A549 treated with CpdA at 1 μM for 4 hours (cell line): ENCODE results near the gene ZNF512. TPM values are rescaled to one million over a fixed set of nuclear protein-coding genes. Genes with fewer than 3 reads are reported as not detected.

Experiments used
- total RNA-seq: library from RNA; stranded (reverse); fragments of 200-300 nt; extraction: Qiagen RNA extraction; gene quantifications from 5 replicates; pipeline ENCODE4 v1.2.3, GENCODE V29; 2022; ENCODE audit warnings: low read depth

ZNF512 gene
- 13.6 to 18.2 TPM (median 16.8 TPM) in 5 replicates for total RNA-seq

GRCh38 chr2:27582695-27583389 lies at the start of gene ZNF512:
ZNF512 (plus strand) TSS chr2:27583042; CDS start chr2:27583113, 71 bp downstream.

DNA sequence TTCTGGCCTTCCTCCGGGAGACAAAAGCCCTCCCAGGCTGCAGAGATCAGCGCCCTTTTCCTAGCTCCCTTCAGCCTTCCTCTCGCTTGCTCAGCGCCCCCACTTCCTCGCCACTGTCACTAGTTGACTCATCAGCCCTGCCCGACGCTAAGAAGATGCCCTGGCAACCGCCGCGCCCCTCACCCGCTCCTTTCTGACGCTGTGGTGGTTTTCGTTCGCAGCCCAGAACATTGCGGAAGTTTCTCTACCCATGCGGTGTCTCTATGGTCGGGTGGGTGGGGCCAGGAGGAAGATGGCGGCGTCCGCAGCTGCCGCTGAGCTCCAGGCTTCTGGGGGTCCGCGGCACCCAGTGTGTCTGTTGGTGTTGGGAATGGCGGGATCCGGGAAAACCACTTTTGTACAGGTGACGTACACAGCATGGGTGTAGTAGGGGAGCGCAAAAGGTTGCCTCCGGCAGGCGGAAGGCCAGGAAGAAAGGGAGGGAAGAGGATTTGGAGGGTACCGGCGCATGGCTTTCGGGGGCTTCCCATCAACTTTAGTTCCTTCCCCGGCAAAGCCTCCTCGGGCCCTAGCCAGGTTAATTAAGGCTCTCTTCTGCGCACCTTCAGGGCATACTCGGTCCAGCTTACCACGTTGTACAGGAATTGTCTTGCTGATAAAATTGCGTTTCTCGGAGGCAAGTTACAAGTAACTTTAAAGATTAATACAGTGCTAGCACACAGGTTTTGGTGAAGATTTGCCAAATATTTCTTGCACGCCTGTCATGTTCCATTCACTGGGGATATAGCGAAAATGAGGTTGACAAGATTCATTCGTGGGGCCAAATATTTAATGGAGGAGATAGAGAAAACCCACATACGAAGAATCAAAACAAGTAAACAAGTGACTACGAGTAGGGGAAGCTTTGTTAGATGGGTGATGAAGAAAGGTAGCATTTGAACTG lies 46.2 kb downstream of the ZNF512 start, which contains the start of the genes CCDC121 and GPN1:
Gene CCDC121, minus strand, starts transcription at position 246 of the 943 bp plus-strand sequence. CDS start 1,213 bp downstream, outside the sequence.
Gene GPN1, plus strand, starts transcription at position 284 of the 943 bp plus-strand sequence. Its CDS starts 9 bp downstream, at position 293.

GRCh38 chr2:27663285-27664153 lies 80.7 kb downstream of the ZNF512 start, which contains the start of the genes SLC4A1AP and SUPT7L:
SLC4A1AP (plus strand) TSS chr2:27663889; CDS start chr2:27663915, 26 bp downstream.
SUPT7L (minus strand) TSS chr2:27663614; CDS start chr2:27662192, 1,422 bp downstream.

Other genes starting within 250 kb of the ZNF512 start
- gene GTF3C2, start 226.3 kb upstream of the ZNF512 start, total RNA-seq = 63.5 to 66.8 TPM (median 65.7 TPM) in 5 replicates
- gene EIF2B4, start 212.7 kb upstream of the ZNF512 start, total RNA-seq = 56.2 to 66.4 TPM (median 65.0 TPM) in 5 replicates
- 131 to 146 TPM (median 141 TPM) in 5 replicates for gene SNX17, start 212.4 kb upstream of the ZNF512 start, total RNA-seq
- 8.9 to 15.6 TPM (median 14.8 TPM) in 5 replicates for gene ZNF513, start 202.3 kb upstream of the ZNF512 start, total RNA-seq
- 165 to 183 TPM (median 172 TPM) in 5 replicates for gene PPM1G, start 173.5 kb upstream of the ZNF512 start, total RNA-seq
- 130 to 142 TPM (median 141 TPM) in 5 replicates for gene NRBP1, start 154.4 kb upstream of the ZNF512 start, total RNA-seq
- gene KRTCAP3, start 140.7 kb upstream of the ZNF512 start, total RNA-seq = 0.37 to 1.5 TPM (median 0.70 TPM) in 5 replicates
- gene IFT172, start 93.3 kb upstream of the ZNF512 start, total RNA-seq = 9.8 to 12.3 TPM (median 10.6 TPM) in 5 replicates
- 3.3 to 4.6 TPM (median 4.0 TPM) in 5 replicates for gene FNDC4, start 87.8 kb upstream of the ZNF512 start, total RNA-seq
- 0.15 to 0.91 TPM (median 0.33 TPM) in 5 replicates for gene GCKR, start 86.2 kb upstream of the ZNF512 start, total RNA-seq
- 3.1 to 3.7 TPM (median 3.5 TPM) in 5 replicates for gene CCDC121, start 46.0 kb downstream of the ZNF512 start, total RNA-seq
- gene GPN1, start 46.0 kb downstream of the ZNF512 start, total RNA-seq = 54.6 to 60.9 TPM (median 57.7 TPM) in 5 replicates
- gene SUPT7L, start 80.6 kb downstream of the ZNF512 start, total RNA-seq = 27.2 to 35.0 TPM (median 33.3 TPM) in 5 replicates
- gene SLC4A1AP, start 80.8 kb downstream of the ZNF512 start, total RNA-seq = 28.9 to 38.0 TPM (median 32.9 TPM) in 5 replicates
- 292 to 519 TPM (median 317 TPM) in 5 replicates for gene MRPL33, start 188.7 kb downstream of the ZNF512 start, total RNA-seq